HG02610 (cell line): ENCODE data around the gene TPST2.
A peak's percentile ranks its signal among the peaks of the same experiment; 100 is the strongest.
"Not testable (repeated sequence)": the region's sequence is repeated elsewhere in the genome, so short reads cannot be mapped to it uniquely, and the experiment has no call there.

Source experiments
- ATAC-seq: cut with Tn5 transposase; IDR thresholded peaks from one replicate; pipeline ENCODE4 v1.9.1; 2021; ENCODE audit warnings: mild to moderate bottlenecking, moderate library complexity; ENCODE audit not compliant: unreplicated experiment

TPST2 gene

DNA sequence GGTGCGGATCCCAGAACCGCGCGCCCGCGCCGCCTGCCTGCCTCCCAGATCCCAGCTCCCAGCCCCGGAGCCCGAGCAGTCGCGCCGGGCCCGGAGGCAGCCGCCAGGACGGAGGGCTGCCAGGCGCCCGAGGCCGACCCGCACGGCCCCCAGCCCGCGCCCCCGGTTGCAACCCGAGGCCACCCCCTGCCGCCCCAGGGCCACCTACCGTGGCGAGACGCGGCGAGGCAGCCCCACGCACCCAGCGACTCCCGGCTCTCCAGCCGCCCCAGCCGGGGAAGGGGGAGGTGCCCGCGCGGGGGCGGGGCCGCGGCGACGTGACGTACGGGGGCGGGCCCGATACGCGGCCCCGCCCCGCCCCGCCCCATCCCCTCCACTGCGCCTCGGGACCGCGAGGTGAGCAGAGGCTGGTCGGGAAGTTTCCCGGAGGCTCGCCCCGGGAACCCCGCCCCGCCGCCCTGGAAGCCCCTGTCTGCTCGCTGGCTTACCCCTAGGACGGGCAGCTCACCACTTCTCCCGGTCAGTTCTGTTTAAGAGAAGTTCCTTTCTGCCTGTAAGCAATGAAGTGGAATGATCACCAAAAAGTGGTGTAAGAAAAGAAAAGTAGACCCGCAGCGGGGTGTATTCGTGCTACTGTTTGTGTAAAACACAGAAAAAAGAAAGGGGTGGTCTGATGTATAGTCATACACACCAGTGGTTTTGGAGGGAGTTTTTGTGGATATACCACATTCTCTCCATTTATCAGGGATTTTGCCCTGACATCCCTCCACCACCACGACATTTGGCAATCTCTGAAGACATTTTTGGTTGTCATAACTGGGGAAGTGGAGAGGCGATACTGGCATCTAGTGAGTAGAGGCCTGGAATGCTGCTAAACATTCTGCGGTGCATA, at the start of gene TPST2:
TPST2 (minus strand) TSS at position 288 of the 892 bp plus-strand sequence. CDS start 48,502 bp downstream, outside the sequence.
- peak; percentile 61 for ATAC-seq

DNA sequence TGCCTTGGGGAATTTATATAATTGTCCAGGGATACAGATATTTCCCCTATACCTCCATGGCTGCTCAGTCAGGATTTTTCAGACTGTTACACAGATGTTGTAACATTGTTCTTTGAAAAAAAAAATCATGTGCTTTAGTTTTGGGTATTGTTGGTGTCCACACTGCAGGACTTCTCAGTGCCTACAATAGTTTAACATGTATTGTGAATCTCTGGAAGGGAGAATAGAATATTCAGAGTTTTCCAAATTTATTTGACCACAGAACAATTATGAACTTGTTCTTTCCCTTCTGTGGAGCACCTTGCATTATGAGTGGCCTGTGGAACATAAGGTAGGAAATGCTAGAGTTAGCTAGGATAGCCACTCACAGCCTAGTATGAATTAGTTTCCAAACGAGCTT, 46.4 kb upstream of the TPST2 start:
- no peak for ATAC-seq

DNA sequence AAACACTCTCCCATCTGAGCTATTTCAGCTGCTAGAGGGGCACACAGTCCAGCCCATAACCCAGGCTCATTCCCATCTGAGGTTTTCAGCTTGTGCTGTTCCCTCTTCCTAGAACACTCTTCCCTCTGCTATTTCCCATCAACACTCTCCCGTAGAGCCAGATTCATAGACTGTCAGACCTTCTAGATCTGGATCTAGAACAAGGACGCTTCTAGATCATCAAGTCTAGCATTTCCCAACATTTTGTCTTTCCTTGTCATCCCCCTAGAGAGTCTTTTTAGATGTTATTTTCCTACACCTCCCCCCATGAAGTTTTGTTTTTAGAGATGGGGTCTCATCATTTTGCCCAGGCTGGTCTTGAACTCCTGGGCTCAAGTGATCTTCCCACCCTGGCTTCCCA, 45.2 kb upstream of the TPST2 start:
- no peak for ATAC-seq

DNA sequence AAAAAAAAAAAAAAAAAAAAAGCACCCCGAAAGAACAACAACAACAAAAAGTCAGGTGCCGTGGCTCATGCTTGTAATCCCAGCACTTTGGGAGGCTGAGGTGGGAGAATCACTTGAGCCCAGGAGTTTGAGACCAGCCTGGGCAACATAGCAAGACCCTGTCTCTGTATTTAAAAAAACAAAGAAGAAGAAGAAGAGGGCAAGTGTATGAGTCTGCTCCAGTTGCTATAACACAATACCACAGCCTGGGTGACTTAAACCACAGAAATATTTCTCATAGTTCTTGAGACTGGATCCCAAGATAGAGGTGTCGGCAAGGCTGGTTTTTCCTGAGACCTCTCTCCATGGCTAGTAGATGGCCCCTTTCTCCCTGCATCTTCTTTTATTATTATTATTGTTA, 44.3 kb upstream of the TPST2 start:
- no peak for ATAC-seq

DNA sequence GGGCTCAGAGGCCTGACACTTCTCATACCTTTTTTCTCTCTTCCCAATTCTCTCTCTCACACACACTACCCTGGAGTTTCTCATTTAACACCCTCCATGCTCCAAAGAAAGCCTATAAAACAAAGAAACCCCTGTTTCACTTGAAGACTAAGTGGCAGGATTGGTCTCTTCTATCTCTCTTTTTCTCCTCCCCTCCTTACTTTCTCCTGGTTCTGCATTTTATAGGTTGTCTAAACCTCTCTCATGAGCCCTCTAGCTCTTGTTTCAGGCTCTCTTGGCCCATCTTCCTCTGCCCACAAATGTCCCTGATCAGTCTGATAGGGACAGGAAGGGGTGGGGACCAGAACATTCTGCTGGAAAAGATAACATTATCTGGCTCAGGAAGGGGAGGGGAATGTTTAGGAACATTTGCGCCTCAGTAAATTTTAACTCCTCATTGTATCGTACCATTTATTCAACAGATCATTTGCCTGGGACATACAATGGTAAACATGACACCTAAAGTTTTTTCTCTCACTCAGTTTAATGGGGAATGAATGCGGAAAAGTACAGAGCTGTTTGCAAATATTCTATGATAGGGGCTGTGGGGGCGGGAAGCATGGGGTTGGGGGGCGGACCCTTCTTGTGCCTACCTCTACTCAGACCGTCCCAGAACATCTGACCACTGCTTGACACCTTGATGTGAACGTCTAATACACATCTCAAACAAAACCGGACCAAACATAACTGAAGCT, 42.7 kb upstream of the TPST2 start:
- no peak for ATAC-seq

DNA sequence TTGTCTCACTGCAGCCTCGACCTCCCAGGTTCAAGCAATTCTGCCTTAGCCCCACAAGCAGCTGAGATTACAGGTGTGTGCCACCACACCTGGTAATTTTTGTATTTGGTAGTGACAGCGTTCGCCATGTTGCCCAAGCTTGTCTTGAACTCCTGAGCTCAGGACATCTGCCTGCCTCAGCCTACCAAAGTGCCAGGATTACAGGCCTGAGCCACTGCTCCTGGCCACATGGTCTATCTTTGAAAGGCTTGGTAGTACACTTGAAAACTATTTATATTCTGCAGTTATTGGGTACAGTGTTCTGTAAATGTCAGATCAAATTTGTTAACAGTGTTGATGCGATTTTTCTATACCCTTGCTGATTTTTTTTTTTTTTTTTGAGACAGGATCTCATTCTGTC, 41.4 kb upstream of the TPST2 start:
- no peak for ATAC-seq

DNA sequence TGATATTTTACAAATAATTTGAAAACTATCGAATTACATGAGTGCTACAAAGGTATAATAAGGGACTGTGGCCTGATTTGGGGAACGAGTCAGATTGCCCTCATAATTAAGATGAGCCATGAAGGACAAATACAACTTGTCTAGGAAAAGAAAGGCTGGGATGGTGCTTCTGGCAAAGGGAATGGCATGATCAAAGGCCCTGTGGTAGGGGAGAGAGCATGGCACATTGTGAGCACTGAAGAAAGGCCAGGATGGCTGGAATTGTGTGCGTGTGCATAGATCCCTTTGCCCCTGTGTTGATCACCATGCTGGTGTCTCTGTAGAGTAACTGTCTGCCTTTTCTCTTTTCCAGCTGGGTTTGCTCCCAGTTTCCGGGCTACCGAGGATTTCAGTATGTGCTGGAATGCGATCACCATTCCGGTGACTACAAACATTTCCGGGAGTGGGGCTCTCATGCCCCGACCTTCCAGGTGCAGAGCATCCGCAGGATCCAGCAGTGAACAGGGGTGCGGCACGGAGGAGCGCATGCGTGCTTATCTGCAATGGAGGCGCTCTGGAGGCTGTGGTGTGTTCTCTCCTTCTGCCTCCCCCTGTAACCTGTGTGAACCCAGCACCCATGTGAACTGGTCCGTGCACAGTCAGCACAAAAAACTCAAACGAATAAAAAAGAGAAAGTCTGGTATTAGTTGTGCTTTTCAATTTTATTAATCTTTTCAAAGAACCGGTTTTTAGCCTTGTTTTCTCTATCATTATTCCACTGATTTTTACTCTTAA, 40.2 kb upstream of the TPST2 start:
- ATAC-seq: no peak

DNA sequence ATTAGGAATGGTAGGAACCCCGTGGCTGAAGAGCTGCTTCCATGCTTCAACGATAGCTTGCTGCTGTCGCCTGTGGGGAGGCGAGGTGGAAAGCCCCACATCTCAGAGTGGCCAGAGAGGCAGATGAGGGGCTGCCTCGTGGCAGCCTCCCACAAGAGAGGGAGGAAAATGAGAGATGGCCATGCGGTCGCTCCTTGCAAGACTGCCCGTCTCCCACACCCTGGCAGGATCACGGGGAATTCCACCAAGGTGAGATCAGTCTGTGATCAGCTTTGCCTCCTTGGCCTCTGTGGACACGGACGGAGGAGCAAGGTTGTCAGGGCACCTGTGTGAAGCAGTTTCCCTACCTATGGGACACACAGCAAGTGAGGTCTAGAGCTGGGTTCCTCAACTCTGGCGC, 34.9 kb upstream of the TPST2 start:
- no peak for ATAC-seq

DNA sequence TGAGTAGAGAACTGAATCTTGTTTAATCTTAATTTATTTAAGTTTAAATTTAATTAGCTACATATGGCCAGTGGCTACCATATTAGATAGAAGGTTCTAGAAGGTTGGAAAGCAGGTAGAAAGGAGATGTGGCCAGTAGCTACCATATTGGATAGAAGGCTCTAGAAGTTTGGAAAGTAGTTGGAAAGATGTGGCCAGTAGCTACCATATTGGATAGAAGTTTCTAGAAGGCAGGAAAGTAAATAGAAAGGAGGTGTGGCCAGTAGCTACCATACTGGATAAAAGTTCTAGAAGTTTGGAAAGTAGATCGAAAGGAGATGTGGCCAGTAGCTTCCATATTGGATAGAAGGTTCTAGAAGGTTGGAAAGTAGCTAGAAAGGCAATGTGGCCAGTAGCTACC, 34.1 kb upstream of the TPST2 start:
- ATAC-seq: no peak

DNA sequence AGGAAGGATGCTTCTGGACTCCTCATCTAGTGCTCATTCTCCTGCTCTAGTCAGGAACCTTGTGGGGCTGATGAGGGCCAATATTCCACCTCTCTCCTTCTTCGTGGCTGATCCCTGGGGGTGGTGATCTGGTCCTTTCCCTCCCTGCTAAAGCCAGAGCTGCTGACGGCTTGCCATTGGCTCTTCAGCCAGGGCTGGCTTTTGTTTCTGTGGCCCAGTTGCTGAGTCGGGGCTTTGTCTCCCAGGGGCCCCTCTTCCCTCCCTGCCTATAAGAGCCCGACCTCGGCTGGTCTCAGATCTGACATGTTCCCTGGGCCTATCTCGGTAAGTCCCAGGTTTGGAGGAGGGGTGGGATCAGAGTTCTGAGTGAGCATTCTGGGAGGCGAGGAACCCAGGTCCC, 31.7 kb upstream of the TPST2 start, which contains the start of gene CRYBA4:
CRYBA4 (plus strand) TSS at position 301 of the 400 bp plus-strand sequence. CDS start 634 bp downstream, outside the sequence.
- no peak for ATAC-seq

DNA sequence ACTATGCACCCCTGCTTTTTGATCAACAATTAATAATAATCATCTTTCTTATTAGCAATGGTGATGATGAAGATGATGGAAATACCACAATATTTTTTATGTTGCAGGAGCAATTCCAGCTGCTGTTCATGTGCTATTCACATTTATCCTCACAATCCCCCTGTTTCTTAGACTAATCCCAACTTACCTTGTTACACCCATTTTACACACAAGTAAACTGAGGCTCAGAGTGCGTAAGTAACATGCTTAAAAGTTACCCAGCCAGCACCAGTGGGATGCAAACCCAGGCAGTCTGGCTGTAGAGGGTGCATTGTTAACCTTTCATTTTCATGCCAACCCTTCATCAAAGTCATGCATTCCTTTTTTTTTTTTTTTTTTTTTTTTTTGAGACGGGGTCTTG, 30.3 kb upstream of the TPST2 start:
- ATAC-seq: no peak

DNA sequence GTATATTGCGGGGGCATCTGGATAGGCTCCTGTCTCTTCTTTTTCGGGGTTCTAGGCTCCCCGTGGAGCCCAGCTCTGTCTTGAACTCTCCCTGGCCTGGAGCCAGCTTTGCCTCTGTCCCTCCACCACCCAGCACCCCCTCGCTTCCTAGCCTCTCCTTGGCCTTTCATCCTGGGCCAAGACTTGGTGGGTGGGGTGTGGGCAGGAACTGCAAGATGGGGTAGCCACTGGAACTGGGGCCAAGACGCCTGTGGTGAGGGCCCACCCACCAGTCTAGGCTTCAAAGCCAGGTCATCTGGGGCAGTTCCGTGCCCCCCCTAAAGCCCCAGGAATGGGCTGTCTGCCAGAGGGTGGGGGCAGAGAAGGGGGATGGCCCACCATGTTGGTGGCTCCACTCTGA, 29.6 kb upstream of the TPST2 start:
- ATAC-seq: no peak

DNA sequence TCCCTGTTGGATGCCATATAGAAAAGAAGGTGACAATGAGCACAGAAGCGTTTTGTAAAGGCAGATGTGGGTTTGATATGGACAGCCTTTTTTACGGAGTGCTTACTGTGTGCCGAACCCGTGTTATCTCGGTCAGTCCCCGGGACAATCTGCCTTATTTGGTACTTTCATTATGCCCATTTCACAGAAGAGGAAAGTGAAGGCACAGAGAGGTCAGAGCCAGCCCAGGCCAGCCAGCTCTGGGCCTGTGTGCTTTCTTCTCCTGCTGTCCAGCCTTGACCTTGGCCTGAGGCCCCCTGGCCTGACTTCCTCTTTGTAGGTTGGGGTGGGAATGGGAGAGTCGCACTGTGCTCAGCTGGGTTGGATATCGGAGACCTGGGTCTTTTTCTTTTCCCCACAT, 28.5 kb upstream of the TPST2 start:
- ATAC-seq: no peak

DNA sequence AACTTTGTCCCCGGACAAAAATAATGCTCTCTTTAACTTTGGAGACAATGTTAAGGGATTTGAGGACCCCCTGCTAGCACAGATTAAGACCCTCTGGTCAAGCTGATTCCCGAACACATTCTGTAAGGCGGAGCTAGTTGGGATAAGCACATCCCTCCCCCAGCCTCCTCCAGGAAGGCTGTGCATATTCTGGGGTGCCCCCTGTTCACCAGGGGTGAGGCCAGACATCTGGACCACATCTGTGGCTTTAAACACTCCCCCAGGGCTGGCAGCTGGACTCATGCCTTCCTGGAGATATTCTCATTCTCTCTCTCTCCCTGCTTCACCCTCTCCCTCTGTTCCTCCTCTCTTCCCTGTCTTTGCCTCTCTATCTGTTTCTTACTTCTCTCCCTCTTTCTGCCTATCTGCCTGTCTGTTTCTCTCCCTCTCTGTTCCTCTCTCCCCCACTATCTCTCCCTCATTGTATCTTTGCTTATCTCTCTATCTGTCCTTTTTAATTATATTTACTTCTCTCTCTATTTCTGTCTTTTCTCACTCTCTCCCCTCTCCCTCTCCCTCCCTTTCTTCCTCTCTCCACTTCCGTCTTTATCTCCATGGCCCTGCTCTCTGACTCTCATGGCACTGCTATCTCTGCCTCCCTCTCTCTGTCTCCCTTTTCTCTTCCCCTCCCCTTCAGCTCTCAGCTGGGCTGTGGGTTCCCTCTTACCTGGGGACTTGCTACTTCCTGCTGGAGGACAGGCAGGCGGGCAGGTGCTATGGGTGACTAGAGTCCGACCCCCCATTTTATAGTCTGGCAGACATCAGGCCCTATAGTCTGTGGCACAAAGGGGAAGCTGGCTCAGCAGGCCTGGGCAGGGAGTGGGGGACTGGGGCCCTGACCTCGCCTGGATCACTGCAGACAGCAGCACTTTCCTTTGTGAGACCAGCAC, 27.6 kb upstream of the TPST2 start, which contains the start of gene CRYBB1:
CRYBB1 (minus strand) TSS at position 757 of the 929 bp plus-strand sequence. CDS start 1,708 bp downstream, outside the sequence.
- no peak for ATAC-seq

DNA sequence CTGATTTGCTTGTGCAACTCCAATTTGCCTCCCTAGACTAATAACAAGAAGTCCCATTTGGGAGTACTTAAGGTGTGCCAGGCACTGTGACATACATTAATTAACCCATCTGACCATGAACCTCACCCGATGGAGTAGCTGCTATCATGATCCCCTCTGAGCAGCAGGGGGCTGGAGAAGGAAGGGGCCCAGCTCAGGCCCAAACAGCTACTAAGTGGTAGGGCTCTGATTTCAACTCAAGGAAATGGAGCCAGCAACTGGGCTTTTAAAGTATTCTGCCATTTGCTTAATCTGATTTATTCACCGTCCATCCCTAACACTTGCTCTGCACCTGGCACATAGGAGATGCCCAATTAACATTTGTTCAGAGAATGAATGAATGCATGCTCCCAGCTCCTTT, 26.7 kb upstream of the TPST2 start:
- no peak for ATAC-seq

DNA sequence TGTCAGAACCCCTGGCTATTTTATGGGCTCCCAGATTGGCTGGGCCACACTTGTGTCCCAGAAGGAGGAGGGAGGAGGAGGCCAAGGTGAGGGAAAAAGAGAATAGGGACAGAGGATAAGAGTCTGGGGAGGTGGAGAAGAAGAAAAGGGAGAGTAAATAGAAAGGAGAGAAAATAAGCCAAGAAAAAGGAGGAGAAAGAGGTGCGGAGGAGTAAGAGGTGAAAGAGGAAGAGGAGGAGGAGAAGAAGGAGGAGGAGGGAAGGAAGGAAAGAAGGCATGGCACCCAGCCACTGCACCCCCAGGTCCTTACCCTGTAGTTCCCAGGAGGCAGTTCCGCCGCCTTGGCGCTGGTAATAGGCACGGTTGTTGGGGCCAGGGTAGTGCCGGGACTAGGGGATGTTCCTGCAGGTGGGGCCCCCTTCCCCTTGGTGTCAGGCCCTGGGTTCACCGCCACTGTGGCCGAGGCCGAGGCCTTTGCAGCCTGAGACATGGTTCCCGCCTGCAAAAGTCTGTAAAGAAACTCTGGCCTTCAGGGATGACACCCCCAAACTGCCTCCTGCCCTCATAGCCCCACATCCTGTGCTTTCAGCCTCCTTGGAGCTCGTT, 26.0 kb upstream of the TPST2 start:
- ATAC-seq: no peak

DNA sequence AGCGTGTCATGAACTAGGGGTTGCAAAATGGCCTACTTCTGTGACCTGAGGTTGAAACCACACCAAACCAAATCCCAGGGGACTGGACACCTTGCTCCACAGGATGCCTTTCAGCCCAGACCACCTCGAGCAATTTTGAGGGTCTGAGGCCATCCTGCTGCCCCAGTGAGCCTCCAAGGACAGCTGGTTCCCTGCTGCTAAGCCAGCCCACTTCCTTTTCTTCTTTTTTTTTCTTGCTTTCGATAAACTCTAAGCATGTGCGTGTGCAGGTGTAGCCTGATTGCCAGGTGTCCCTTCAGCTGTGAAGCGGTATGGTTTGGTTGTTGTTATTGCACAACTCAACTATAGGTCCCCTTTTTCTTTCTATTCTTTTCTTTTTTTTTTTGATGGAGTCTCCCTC, 25.2 kb upstream of the TPST2 start:
- no peak for ATAC-seq

DNA sequence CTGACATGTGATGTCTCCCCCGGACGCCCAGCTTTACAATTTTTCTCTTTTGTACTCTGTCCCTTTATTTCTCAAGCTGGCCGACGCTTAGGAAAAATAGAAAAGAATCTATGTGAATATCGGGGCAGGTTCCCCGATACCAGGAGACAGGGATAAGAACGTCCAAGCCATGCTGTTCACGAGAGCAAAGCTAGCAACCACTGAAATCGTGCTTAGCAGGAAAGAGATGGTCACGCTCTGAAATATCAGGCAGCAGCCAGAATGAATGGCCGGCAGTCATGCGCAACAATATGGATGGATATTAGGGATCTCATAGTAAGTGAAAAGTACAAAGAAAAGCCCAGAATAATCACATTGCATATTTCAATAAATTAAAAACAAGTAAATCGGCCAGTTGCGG, 24.4 kb upstream of the TPST2 start:
- no peak for ATAC-seq

DNA sequence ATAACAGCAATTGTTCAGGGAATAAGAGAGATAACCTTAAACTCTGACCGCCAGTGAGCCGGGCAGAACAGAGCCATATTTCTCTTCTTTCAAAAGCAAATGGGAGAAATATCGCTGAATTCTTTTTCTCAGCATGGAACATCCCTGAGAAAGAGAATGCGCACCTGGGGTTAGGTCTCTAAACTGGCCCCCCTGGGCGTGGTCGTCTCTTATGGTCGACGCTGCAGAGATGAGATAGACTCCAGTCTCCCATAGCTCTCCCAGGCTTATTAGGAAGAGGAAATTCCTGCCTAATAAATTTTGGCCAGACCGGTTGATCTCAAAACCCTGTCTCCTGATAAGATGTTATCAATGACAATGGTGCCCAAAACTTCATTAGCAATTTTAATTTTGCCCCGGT, 23.8 kb upstream of the TPST2 start:
- ATAC-seq: not testable (repeated sequence)

DNA sequence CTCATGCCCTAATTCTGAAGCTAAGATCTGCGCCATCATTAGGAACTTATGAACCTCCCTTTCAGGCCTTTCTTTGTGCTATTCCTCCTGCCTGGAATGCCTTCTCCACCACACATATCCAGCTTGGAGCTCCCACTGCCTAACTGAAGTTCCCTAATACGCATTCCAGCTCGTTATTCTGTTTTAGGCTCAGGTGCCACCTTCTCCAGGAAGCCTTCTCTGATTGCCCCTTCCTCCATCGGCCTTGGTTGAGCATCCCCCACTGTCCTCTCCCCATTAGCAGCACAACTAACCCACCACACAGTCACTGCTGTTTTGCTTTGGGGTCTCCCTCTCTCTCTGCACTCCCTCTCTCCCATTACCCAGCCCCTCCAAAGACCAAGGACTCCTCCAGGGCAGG, 22.7 kb upstream of the TPST2 start:
- no peak for ATAC-seq
